HCT116 (cell line): ENCODE measurements around the gene ST6GALNAC5. TPM values are rescaled to one million over a fixed set of nuclear protein-coding genes. Genes with fewer than 3 reads are reported as not detected.

Experiments used
- ATAC-seq: fragments of 200-7000 bp; cut with Tn5 transposase; 2 replicates; pipeline ENCODE4 v1.9.1; 2020; ENCODE audit warnings: mild to moderate bottlenecking, moderate library complexity
- BruUV-seq: library from RNA; stranded (reverse); fragments of 400-500 nt; replicated peaks from 2 replicates; lab custom pipeline; 2021; lab: Mats Ljungman, UMichigan
- CTCF ChIA-PET: fragments of 300-600 bp; sonication (Branson Sonifier 250); formaldehyde crosslinking; loops from one replicate; lab custom pipeline; 2021; ENCODE audit warnings: antibody characterized with exemption; lab: Charles Lee
- POLR2A ChIA-PET: fragments of 300-600, 350-600 bp; sonication (Branson Sonifier 250); formaldehyde crosslinking; loops from one replicate; lab custom pipeline; 2021; ENCODE audit warnings: antibody characterized with exemption; lab: Charles Lee
- RAD21 ChIA-PET, 2 experiments: fragments of 300-600 bp; sonication (Branson Sonifier 250); formaldehyde crosslinking; loops; one replicate each; lab custom pipeline; 2023; ENCODE audit warnings: low total read pairs in 2 of 2; ENCODE audit not compliant: uncharacterized antibody in 2 of 2, unreplicated experiment in 2 of 2, low non-redundant PET in 1 of 2; lab: Charles Lee
- DNase-seq: peaks from one replicate; pipeline ENCODE4 v3.0.0-alpha.2; 2010; ENCODE audit warnings: low read depth, low spot score
- H2AFZ ChIP-seq: fragments of 200-600 bp; shearing (Covaris generic), sonication (generic); 2 replicates; pipeline ENCODE4 v1.6.1; 2017; ENCODE audit warnings: low read depth, mixed run types, mixed read lengths, antibody characterized with exemption, low read length; ENCODE audit not compliant: poor library complexity, severe bottlenecking
- H3K27ac ChIP-seq: 2 replicates; pipeline ENCODE4 v1.5.1; 2012; ENCODE audit warnings: low read depth, low read length
- H3K27me3 ChIP-seq: fragments of 200-600 bp; sonication (generic); 2 replicates; pipeline ENCODE4 v1.6.1; 2016; ENCODE audit warnings: mixed run types, low read length, mixed read lengths; ENCODE audit not compliant: insufficient read depth
- H3K36me3 ChIP-seq, 2 experiments: fragments of 200-500 bp in 1 of 2; fragments of 200-600 bp in 1 of 2; sonication (Bioruptor generic) in 1 of 2; sonication (generic) in 1 of 2; 2 replicates each; pipeline versions ENCODE4 v1.5.1 to v1.6.1; 2014 to 2016; ENCODE audit warnings: low read length in 2 of 2, inconsistent platforms in 1 of 2, mixed read lengths in 1 of 2, mixed run types in 1 of 2; ENCODE audit not compliant: insufficient read depth in 2 of 2, control insufficient read depth in 1 of 2
- H3K4me1 ChIP-seq, 2 experiments: fragments of 200-600 bp in 1 of 2; sonication (generic) in 1 of 2; 2 replicates each; pipeline versions ENCODE4 v1.5.1 to v1.6.1; 2012 to 2017; ENCODE audit warnings: low read length in 2 of 2, inconsistent platforms in 1 of 2, mild to moderate bottlenecking in 1 of 2, mixed read lengths in 1 of 2, mixed run types in 1 of 2, moderate library complexity in 1 of 2; ENCODE audit not compliant: insufficient read depth in 2 of 2, control insufficient read depth in 1 of 2
- H3K4me2 ChIP-seq: fragments of 200-600 bp; sonication (generic); 2 replicates; pipeline ENCODE4 v1.6.1; 2017; ENCODE audit warnings: mixed run types, low read length, mixed read lengths
- H3K4me3 ChIP-seq, 2 experiments: fragments of 200-600 bp in 1 of 2; sonication (generic) in 1 of 2; replicated peaks in 1 of 2; 2 replicates each; pipeline ENCODE4 v1.5.1; 2011 to 2016; ENCODE audit warnings: low read length in 2 of 2, control low read depth in 1 of 2, low read depth in 1 of 2, mild to moderate bottlenecking in 1 of 2, mixed read lengths in 1 of 2, mixed run types in 1 of 2
- H3K79me2 ChIP-seq: fragments of 200-600 bp; sonication (generic); 2 replicates; pipeline ENCODE4 v1.6.1; 2017; ENCODE audit warnings: mild to moderate bottlenecking, mixed run types, low read length, moderate library complexity, mixed read lengths; ENCODE audit not compliant: insufficient read depth
- H3K9ac ChIP-seq: fragments of 200-600 bp; sonication (generic); 2 replicates; pipeline ENCODE4 v1.6.1; 2016; ENCODE audit warnings: low read length, mixed read lengths
- H3K9me2 ChIP-seq: fragments of 200-600 bp; sonication (generic), shearing (Covaris generic); 2 replicates; pipeline ENCODE4 v1.6.1; 2017; ENCODE audit warnings: mixed run types, mild to moderate bottlenecking, moderate library complexity; ENCODE audit not compliant: insufficient read depth
- H3K9me3 ChIP-seq, 2 experiments: fragments of 200-500 bp in 1 of 2; fragments of 200-600 bp in 1 of 2; sonication (Bioruptor generic) in 1 of 2; sonication (generic) in 1 of 2; 2 replicates each; pipeline ENCODE4 v1.6.1; 2014 to 2017; ENCODE audit warnings: low read length in 2 of 2, mixed read lengths in 2 of 2, inconsistent platforms in 1 of 2, low read depth in 1 of 2, mild to moderate bottlenecking in 1 of 2, mixed run types in 1 of 2, moderate library complexity in 1 of 2; ENCODE audit not compliant: control insufficient read depth in 1 of 2, insufficient read depth in 1 of 2
- H4K20me1 ChIP-seq: fragments of 200-600 bp; sonication (generic), shearing (Covaris generic); 2 replicates; pipeline ENCODE4 v1.6.1; 2017; ENCODE audit warnings: mixed run types, mild to moderate bottlenecking, moderate library complexity; ENCODE audit not compliant: insufficient read depth
- MAX ChIP-seq: IDR thresholded peaks from 2 replicates; pipeline ENCODE4 v1.6.1; 2012
- POLR2A ChIP-seq: IDR thresholded peaks from 2 replicates; pipeline ENCODE4 v1.7.0; 2011; ENCODE audit warnings: borderline replicate concordance; ENCODE audit not compliant: insufficient read depth, insufficient read length; ENCODE audit errors: extremely low read depth
- RAD21 ChIP-seq: IDR thresholded peaks from 2 replicates; pipeline ENCODE4 v1.6.1; 2012; ENCODE audit warnings: low read depth, mild to moderate bottlenecking
- YY1 ChIP-seq: IDR thresholded peaks from 2 replicates; pipeline ENCODE4 v1.6.1; 2011; ENCODE audit warnings: low read length, low read depth, moderate library complexity, mild to moderate bottlenecking; ENCODE audit not compliant: insufficient replicate concordance; ENCODE audit errors: extremely low read depth
- ZFX ChIP-seq: fragments of 450-650 bp; IDR thresholded peaks from 2 replicates; pipeline ENCODE4 v1.6.1; 2017
- intact Hi-C: fragments of 100-400 bp; cut with micrococcal nuclease; formaldehyde crosslinking; loops from 2 replicates; pipeline ENCODE4 v1.10.0; 2022
- total RNA-seq: library from RNA; stranded (reverse); gene quantifications from one replicate; pipeline ENCODE4 v1.2.1, GENCODE V29; 2021; ENCODE audit not compliant: unreplicated experiment
- TF ChIP-seq, protein P1 (sequence below), 3 experiments: fragments of 200-600 bp in 1 of 3; sonication (generic) in 1 of 3; IDR thresholded peaks in 2 of 3; conservative IDR thresholded peaks in 1 of 3; 2 replicates each; pipeline ENCODE4 v1.5.1; 2012 to 2017; ENCODE audit warnings: low read depth in 2 of 3, low read length in 2 of 3, antibody characterized with exemption in 1 of 3, borderline replicate concordance in 1 of 3, control low read depth in 1 of 3, mild to moderate bottlenecking in 1 of 3, mixed read lengths in 1 of 3, mixed run types in 1 of 3, moderate library complexity in 1 of 3; ENCODE audit not compliant: insufficient read depth in 1 of 3
- TF ChIP-seq, protein P2 (sequence below): IDR thresholded peaks from 2 replicates; pipeline ENCODE4 v1.6.1; 2012

ST6GALNAC5 gene
- total RNA-seq, 1 experiment from 2014 or later = 1.2 TPM

GRCh38 chr1:77014073-77014788, 147.0 kb downstream of the ST6GALNAC5 start:
- ATAC-seq = no peak
- H3K4me3 ChIP-seq = no peak overlapping the region
- no TSS peak for BruUV-seq
- H3K27me3 ChIP-seq = no peaks in the 10 kb centered on the region
- no peak overlapping the region for H2AFZ ChIP-seq
- H3K9me2 ChIP-seq = no peaks in the 10 kb centered on the region
- no peaks in the 10 kb centered on the region for H4K20me1 ChIP-seq
- no peak for DNase-seq
- H3K9me3 ChIP-seq = no peaks in the 10 kb centered on the region
- POLR2A ChIA-PET = no interaction called here
- TF ChIP-seq POLR2A (no peak), RAD21 (no peak), MAX (no peak), YY1 (no peak), ZFX (no peak)
- TF ChIP-seq, protein P1, sequence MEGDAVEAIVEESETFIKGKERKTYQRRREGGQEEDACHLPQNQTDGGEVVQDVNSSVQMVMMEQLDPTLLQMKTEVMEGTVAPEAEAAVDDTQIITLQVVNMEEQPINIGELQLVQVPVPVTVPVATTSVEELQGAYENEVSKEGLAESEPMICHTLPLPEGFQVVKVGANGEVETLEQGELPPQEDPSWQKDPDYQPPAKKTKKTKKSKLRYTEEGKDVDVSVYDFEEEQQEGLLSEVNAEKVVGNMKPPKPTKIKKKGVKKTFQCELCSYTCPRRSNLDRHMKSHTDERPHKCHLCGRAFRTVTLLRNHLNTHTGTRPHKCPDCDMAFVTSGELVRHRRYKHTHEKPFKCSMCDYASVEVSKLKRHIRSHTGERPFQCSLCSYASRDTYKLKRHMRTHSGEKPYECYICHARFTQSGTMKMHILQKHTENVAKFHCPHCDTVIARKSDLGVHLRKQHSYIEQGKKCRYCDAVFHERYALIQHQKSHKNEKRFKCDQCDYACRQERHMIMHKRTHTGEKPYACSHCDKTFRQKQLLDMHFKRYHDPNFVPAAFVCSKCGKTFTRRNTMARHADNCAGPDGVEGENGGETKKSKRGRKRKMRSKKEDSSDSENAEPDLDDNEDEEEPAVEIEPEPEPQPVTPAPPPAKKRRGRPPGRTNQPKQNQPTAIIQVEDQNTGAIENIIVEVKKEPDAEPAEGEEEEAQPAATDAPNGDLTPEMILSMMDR (IDR thresholded peaks at IDR 0.05 in 2 of 3, conservative IDR thresholded peaks at IDR 0.05 in 1 of 3; ENCODE audit: borderline replicate concordance in 1 of 3, insufficient read depth in 1 of 3, low read depth in 2 of 3, low read length in 2 of 3) = no peak
- TF ChIP-seq, protein P2, sequence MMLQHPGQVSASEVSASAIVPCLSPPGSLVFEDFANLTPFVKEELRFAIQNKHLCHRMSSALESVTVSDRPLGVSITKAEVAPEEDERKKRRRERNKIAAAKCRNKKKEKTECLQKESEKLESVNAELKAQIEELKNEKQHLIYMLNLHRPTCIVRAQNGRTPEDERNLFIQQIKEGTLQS = no peak
- TF ChIP-seq, all 23 proteins: peak for 0
- no peak overlapping the region for H3K4me2 ChIP-seq
- H3K27ac ChIP-seq = no peak overlapping the region
- H3K79me2 ChIP-seq = no peaks in the 10 kb centered on the region
- H3K4me1 ChIP-seq = peaks cover 11% of the 10 kb centered on the region in 2 experiments
- ChIA-PET CTCF (no interaction called here), RAD21 (no interaction called here)
- no peak overlapping the region for H3K9ac ChIP-seq
- no peaks in the 10 kb centered on the region for H3K36me3 ChIP-seq
- intact Hi-C loops = no loop called here
